Natural killer cell (primary cell): ENCODE results near the gene NYNRIN. TPM values are rescaled to one million over a fixed set of nuclear protein-coding genes. Genes with fewer than 3 reads are reported as not detected.

ENCODE experiments used
- ATAC-seq, 3 donors: fragments of 150-1000 bp in 2 of 3; fragments of 200-7000 bp in 1 of 3; cut with Tn5 transposase; 1 replicate in 1 of 3; 2 replicates in 2 of 3; pipeline ENCODE4 v1.10.0; 2021; ENCODE audit warnings: mild to moderate bottlenecking in 2 of 3, moderate library complexity in 2 of 3
- DNase-seq, 2 donors: peaks; one replicate each; pipeline versions ENCODE4 v3.0.0 to v3.0.0-alpha.2; 2013 to 2021; ENCODE audit warnings: mixed read lengths in 1 of 2
- H3K27ac ChIP-seq: one replicate; pipeline ENCODE4 v1.5.1; 2013; ENCODE audit warnings: mild to moderate bottlenecking, low read length
- H3K27me3 ChIP-seq: one replicate; pipeline ENCODE4 v1.6.1; 2013; ENCODE audit warnings: low read length; ENCODE audit not compliant: control insufficient read depth, insufficient read depth
- H3K36me3 ChIP-seq: one replicate; pipeline ENCODE4 v1.6.1; 2013; ENCODE audit warnings: low read length; ENCODE audit not compliant: control insufficient read depth, insufficient read depth
- H3K4me1 ChIP-seq: one replicate; pipeline ENCODE4 v1.6.1; 2013; ENCODE audit warnings: low read length; ENCODE audit not compliant: control insufficient read depth, insufficient read depth
- H3K4me3 ChIP-seq: one replicate; pipeline ENCODE4 v1.5.1; 2013; ENCODE audit warnings: low read length
- H3K9me3 ChIP-seq: one replicate; pipeline ENCODE4 v1.6.1; 2013; ENCODE audit warnings: low read length; ENCODE audit not compliant: control insufficient read depth, insufficient read depth
- H3K27ac Mint-ChIP-seq, 2 donors: one replicate each; pipeline ENCODE4 v1.8.0; 2022; ENCODE audit warnings: mild to moderate bottlenecking in 2 of 2, mixed read lengths in 2 of 2, moderate library complexity in 1 of 2
- H3K27me3 Mint-ChIP-seq, 2 donors: one replicate each; pipeline ENCODE4 v1.8.0; 2022; ENCODE audit warnings: low read depth in 2 of 2, mixed read lengths in 2 of 2
- H3K36me3 Mint-ChIP-seq: one replicate; pipeline ENCODE4 v1.8.0; 2022; ENCODE audit warnings: mixed read lengths
- H3K4me1 Mint-ChIP-seq, 2 donors: one replicate each; pipeline ENCODE4 v1.8.0; 2022; ENCODE audit warnings: mixed read lengths in 2 of 2
- H3K4me3 Mint-ChIP-seq: one replicate; pipeline ENCODE4 v1.8.0; 2022; ENCODE audit warnings: mild to moderate bottlenecking, moderate library complexity, mixed read lengths
- H3K9me3 Mint-ChIP-seq, 2 donors: one replicate each; pipeline ENCODE4 v1.8.0; 2022; ENCODE audit warnings: mixed read lengths in 2 of 2
- CTCF ChIP-seq: fragments of 200-600 bp; IDR thresholded peaks from one replicate; pipeline ENCODE4 v1.8.0; 2022; ENCODE audit warnings: antibody characterized with exemption
- WGBS: methylation state at CpG from one replicate; pipeline ENCODE4 v1.1.7; 2013; ENCODE audit warnings: missing lambda C conversion rate; ENCODE audit not compliant: insufficient coverage; 5-methylcytosine and 5-hydroxymethylcytosine counted together
- intact Hi-C: fragments of 100-400 bp; cut with micrococcal nuclease; formaldehyde crosslinking; loops from one replicate; pipeline ENCODE4 v1.14.2; 2022
- total RNA-seq, 4 donors: library from RNA; stranded (reverse); fragments of 120-200 nt in 1 of 4; gene quantifications; one replicate each; pipeline versions ENCODE4 v1.2.3 to v1.2.4, GENCODE V29; 2013 to 2022

NYNRIN gene
- total RNA-seq, 3 donors from 2014 or later (not counting 1 experiment from before 2014, with no cell fraction given), result 0.23 to 0.53 (median 0.42) TPM

GRCh38 chr14:24426912-24427536 lies 28.2 kb downstream of the NYNRIN start:
- no peak for TF ChIP-seq CTCF
- Histone ChIP-seq H3K27me3 (no peaks in the 10 kb centered on the region), H3K36me3 (peaks cover 3% of the 10 kb centered on the region), H3K27ac (no peak overlapping the region), H3K4me3 (no peak overlapping the region), H3K4me1 (peaks cover 36% of the 10 kb centered on the region), H3K9me3 (no peaks in the 10 kb centered on the region)
- ATAC-seq, result no peak
- DNase-seq, result peak in 1 of 2 donors; percentile 58
- H3K9me3 Mint-ChIP-seq, result no peaks in the 10 kb centered on the region
- H3K4me3 Mint-ChIP-seq, result peak overlapping the region; percentile 14
- H3K4me1 Mint-ChIP-seq, result peaks cover 13 to 25% of the 10 kb centered on the region in 2 donors
- no peaks in the 10 kb centered on the region for H3K36me3 Mint-ChIP-seq
- H3K27me3 Mint-ChIP-seq, result no peaks in the 10 kb centered on the region
- 50% methylated on average over 8 of the region's 8 CpGs for WGBS
- intact Hi-C loops, result no loop called here
- H3K27ac Mint-ChIP-seq, result no peak overlapping the region

DNA sequence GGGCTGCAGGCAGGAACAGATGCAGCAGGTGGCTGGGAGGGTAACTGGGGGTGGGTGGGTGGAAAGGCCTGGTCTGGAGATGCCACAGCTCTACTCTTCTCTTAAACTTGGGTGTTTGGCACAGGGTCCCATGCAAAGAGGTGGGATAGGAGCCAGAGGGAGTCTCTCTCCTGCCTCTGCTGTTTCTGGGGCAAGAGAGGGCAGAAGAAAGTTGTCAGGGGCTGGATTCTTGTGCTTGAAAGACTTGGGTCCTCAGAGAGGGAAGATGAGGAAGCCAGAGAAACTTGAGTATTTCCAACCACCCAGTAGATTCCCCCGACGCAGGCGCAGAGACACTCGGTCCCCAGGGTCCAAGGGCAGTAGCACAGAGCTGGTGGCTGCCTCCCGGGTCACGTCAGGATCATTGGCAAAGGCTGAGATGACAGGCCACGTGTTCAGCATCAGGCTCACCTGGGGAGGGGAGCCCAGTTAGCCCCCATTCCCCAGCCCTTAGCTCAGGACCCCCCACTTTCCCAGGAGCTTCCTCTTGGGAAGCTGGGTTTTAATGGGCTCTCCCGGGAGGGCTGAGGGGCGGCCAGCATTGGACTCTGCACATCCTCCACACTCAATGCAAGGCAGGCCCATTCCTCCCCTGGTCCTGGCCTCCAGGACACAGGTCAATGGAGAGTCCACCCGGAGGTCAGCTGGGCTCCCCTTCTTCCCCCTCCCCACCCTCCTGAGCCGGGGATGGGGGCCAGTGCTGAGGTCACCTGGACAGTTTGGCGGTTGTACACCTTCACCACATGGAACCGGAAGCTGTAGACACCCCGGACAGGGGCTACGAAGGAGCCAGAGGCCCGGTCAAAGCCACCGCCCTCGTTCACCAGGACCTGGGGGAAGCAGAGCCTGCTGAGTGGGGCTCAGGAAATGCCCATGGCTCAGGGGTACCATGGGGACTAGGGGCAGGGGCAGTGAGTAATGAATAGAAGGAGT lies 29.0 kb downstream of the NYNRIN start:
- Histone ChIP-seq H3K36me3 (peaks cover 11% of the 10 kb centered on the region), H3K4me1 (peaks cover 38% of the 10 kb centered on the region), H3K27me3 (no peaks in the 10 kb centered on the region), H3K27ac (no peak overlapping the region), H3K9me3 (no peaks in the 10 kb centered on the region), H3K4me3 (no peak overlapping the region)
- no peak for TF ChIP-seq CTCF
- H3K27me3 Mint-ChIP-seq, result no peaks in the 10 kb centered on the region
- peak overlapping the region in 1 of 2 donors; percentile 97 for H3K27ac Mint-ChIP-seq
- DNase-seq (no peak), ATAC-seq (no peak)
- intact Hi-C loops, result no loop called here
- no peaks in the 10 kb centered on the region for H3K9me3 Mint-ChIP-seq
- 86% methylated on average over 18 of the region's 18 CpGs for WGBS
- peak overlapping the region; percentile 55 for H3K4me3 Mint-ChIP-seq
- H3K36me3 Mint-ChIP-seq, result no peaks in the 10 kb centered on the region
- H3K4me1 Mint-ChIP-seq, result peaks cover 14 to 26% of the 10 kb centered on the region in 2 donors

DNA sequence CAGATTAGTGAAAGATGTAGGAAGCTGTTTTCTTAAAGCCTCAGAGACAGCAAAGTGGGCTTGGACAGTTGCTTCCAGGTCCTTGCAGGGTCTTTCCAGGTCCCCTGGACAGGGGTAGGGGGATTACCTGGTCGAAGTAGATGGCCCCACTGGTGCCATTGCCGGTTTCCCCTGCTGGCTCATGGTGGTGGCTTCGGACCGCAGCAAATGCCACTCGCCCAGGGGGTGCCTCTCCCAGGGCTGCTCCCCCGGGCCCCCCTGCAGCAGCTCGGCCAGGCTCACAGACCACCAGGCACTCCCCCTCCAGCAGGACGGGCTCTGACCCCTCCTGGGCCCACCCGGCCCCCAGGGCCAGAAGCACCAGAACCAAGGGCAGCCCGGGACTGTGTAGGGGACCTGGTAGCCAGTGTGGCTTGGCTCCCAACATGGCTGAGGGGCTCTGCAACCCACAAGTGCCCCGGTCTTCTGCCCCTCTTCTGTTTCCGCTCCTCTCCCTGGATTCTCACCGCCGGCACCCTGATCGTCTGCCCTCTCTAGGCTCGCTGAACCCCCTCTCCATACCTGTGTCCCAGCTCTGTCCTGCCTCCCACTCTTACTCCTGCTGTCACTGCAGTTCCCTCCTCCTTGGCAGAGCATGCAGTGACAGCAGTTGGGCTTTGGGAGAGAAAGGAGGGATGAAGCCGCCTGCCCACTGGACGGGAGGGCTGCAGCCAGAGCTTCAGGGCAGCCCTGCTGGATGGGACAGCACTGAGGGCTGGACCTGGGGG lies 30.0 kb downstream of the NYNRIN start:
- DNase-seq (no peak), ATAC-seq (no peak)
- H3K4me3 ChIP-seq, result no peak overlapping the region
- Mint-ChIP-seq H3K9me3 (no peaks in the 10 kb centered on the region), H3K36me3 (no peaks in the 10 kb centered on the region), H3K4me3 (peak overlapping the region; percentile 86), H3K27me3 (no peaks in the 10 kb centered on the region), H3K27ac (peak overlapping the region; percentile 87 to 97), H3K4me1 (peaks cover 14 to 26% of the 10 kb centered on the region in 2 donors)
- 93% methylated on average over 18 of the region's 18 CpGs for WGBS
- TF ChIP-seq CTCF, result no peak
- H3K36me3 ChIP-seq, result peaks cover 21% of the 10 kb centered on the region
- no peaks in the 10 kb centered on the region for H3K27me3 ChIP-seq
- H3K27ac ChIP-seq, result peak overlapping the region; percentile 99
- intact Hi-C loops, result no loop called here
- peaks cover 36% of the 10 kb centered on the region for H3K4me1 ChIP-seq
- H3K9me3 ChIP-seq, result no peaks in the 10 kb centered on the region
